ENCODE data around the gene SGIP1. TPM values are rescaled to one million over a fixed set of nuclear protein-coding genes. Genes with fewer than 3 reads are reported as not detected.

SGIP1 gene
- total and polyA plus RNA-seq, 2 experiments from 2014 or later = 3.1 to 20.2 TPM

DNA sequence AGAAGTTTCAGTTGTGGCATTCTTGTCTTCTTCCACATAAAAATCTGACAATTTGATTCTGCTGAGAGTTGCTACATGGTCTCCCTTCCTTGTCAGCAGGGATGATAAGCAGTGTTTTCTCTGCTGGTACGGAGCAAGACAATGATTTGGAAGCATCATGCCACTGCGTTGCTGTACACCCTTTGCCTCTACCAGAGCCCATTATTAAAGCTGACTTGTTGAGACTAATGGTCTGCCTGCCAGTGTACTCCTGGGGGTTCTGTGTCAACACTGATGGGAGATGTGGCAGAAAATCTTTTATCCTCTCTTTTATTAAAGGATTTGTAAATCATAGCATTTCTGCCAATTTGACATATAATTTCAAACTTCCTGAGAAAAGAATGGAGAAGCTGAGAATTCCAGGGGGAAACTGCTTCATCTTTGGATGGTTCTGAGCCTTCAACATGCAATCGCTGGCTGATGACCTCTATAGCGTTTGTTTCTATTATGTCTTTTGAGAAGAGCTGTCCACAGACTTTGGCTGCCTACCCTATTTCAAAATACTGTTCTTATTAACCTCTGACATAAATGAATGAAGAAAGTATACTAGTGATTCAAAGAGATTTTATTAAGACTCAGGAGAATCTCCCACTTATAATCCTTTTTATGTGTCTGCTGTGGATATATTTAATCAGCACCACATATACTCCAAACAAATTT, 170.4 kb downstream of the SGIP1 start:
- no peak overlapping the region for H3K4me3 ChIP-seq
- no peak for DNase-seq (ENCODE audit: low spot score)
- H2AFZ ChIP-seq = no peak overlapping the region
- H3K27me3 ChIP-seq = no peaks in the 10 kb centered on the region
- no peak overlapping the region for H3K4me2 ChIP-seq
- H4K20me1 ChIP-seq (ENCODE audit: insufficient read depth, poor library complexity, severe bottlenecking) = no peaks in the 10 kb centered on the region
- no peaks in the 10 kb centered on the region for H3K36me3 ChIP-seq (replicated peaks; ENCODE audit: insufficient read depth, low read depth)
- H3K9me3 ChIP-seq (ENCODE audit: low read depth) = no peaks in the 10 kb centered on the region
- TF ChIP-seq EZH2phosphoT487 (IDR thresholded peaks at IDR 0.05; ENCODE audit: low read depth, severe bottlenecking, unreplicated experiment) = no peak
- TF ChIP-seq, protein P1, sequence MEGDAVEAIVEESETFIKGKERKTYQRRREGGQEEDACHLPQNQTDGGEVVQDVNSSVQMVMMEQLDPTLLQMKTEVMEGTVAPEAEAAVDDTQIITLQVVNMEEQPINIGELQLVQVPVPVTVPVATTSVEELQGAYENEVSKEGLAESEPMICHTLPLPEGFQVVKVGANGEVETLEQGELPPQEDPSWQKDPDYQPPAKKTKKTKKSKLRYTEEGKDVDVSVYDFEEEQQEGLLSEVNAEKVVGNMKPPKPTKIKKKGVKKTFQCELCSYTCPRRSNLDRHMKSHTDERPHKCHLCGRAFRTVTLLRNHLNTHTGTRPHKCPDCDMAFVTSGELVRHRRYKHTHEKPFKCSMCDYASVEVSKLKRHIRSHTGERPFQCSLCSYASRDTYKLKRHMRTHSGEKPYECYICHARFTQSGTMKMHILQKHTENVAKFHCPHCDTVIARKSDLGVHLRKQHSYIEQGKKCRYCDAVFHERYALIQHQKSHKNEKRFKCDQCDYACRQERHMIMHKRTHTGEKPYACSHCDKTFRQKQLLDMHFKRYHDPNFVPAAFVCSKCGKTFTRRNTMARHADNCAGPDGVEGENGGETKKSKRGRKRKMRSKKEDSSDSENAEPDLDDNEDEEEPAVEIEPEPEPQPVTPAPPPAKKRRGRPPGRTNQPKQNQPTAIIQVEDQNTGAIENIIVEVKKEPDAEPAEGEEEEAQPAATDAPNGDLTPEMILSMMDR (IDR thresholded peaks at IDR 0.05; ENCODE audit: poor library complexity) = no peak
- TF ChIP-seq EZH2 (IDR thresholded peaks at IDR 0.05; ENCODE audit: borderline replicate concordance) = no peak
- 84% methylated on average over 4 of the region's 4 CpGs for WGBS (ENCODE audit: low lambda C conversion rate, missing lambda C conversion rate)
- no peaks in the 10 kb centered on the region for H3K4me1 ChIP-seq (ENCODE audit: insufficient read depth)
- H3K79me2 ChIP-seq = no peaks in the 10 kb centered on the region
- no peaks in the 10 kb centered on the region for H3K9me2 ChIP-seq (replicated peaks; ENCODE audit: insufficient read depth)
- H3K27ac ChIP-seq = peak overlapping the region; percentile 22

DNA sequence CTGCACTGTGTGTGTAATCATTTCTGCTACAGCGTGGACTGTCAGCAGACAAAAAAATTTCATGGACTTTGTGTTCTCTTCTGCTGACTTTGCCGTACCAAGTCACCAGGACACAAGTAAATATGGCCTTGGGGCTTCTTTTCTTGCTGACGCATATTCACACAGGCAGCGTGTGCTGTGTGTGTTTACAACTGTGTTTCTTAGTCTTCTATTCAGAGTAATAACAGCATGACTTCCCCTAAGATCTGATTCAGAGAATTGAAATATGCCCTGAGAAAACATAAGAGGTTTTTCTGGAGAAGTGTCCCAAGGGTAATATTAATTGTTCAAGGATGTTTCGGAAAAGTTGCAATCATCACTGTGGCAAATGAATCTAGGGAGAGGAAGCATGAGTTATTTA, 171.2 kb downstream of the SGIP1 start:
- peak; percentile 56 for DNase-seq (ENCODE audit: low spot score)
- no peak overlapping the region for H2AFZ ChIP-seq
- H3K9me2 ChIP-seq (replicated peaks; ENCODE audit: insufficient read depth) = no peaks in the 10 kb centered on the region
- no peaks in the 10 kb centered on the region for H3K4me1 ChIP-seq (ENCODE audit: insufficient read depth)
- WGBS (ENCODE audit: low lambda C conversion rate, missing lambda C conversion rate) = 48% methylated on average over 5 of the region's 5 CpGs
- no peaks in the 10 kb centered on the region for H3K9me3 ChIP-seq (ENCODE audit: low read depth)
- TF ChIP-seq EZH2phosphoT487 (IDR thresholded peaks at IDR 0.05; ENCODE audit: low read depth, severe bottlenecking, unreplicated experiment) (no peak), EZH2 (IDR thresholded peaks at IDR 0.05; ENCODE audit: borderline replicate concordance) (no peak)
- TF ChIP-seq, protein P1 (IDR thresholded peaks at IDR 0.05; ENCODE audit: poor library complexity) = no peak
- peak overlapping the region; percentile 10 for H3K4me2 ChIP-seq
- H3K4me3 ChIP-seq = no peak overlapping the region
- H3K79me2 ChIP-seq = no peaks in the 10 kb centered on the region
- H3K27me3 ChIP-seq = no peaks in the 10 kb centered on the region
- H4K20me1 ChIP-seq (ENCODE audit: insufficient read depth, poor library complexity, severe bottlenecking) = no peaks in the 10 kb centered on the region
- H3K27ac ChIP-seq = peak overlapping the region; percentile 64
- H3K36me3 ChIP-seq (replicated peaks; ENCODE audit: insufficient read depth, low read depth) = no peaks in the 10 kb centered on the region

DNA sequence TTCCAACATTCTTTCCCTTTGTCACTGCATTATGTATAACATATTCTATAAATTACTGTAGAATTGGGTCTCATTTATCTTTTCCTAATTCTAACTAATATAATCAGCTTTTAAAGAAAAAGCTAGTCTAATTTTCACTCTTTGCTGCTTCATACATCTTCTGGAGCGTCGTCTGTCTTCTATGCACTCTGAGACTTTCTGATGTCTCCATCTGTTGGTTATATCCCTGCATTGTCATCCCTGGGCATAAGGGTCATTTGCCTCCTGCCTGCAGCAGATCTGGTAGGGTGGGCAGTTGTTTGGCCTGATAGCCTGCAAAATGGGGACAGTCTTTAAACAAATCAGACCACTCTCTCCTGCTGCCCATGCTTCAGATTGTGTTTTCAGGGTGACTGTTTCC, 177.5 kb downstream of the SGIP1 start:
- TF ChIP-seq EZH2phosphoT487 (IDR thresholded peaks at IDR 0.05; ENCODE audit: low read depth, severe bottlenecking, unreplicated experiment) = no peak
- TF ChIP-seq, protein P1 (IDR thresholded peaks at IDR 0.05; ENCODE audit: poor library complexity) = peak; percentile 44
- H3K36me3 ChIP-seq (replicated peaks; ENCODE audit: insufficient read depth, low read depth) = no peaks in the 10 kb centered on the region
- DNase-seq (ENCODE audit: low spot score) = no peak
- H4K20me1 ChIP-seq (ENCODE audit: insufficient read depth, poor library complexity, severe bottlenecking) = no peaks in the 10 kb centered on the region
- H2AFZ ChIP-seq = no peak overlapping the region
- H3K27me3 ChIP-seq = no peaks in the 10 kb centered on the region
- no peak overlapping the region for H3K4me3 ChIP-seq
- no peak overlapping the region for H3K4me2 ChIP-seq
- 25% methylated on average over 2 of the region's 2 CpGs for WGBS (ENCODE audit: low lambda C conversion rate, missing lambda C conversion rate)
- H3K4me1 ChIP-seq (ENCODE audit: insufficient read depth) = no peaks in the 10 kb centered on the region
- no peak overlapping the region for H3K27ac ChIP-seq
- no peaks in the 10 kb centered on the region for H3K79me2 ChIP-seq
- H3K9me3 ChIP-seq (ENCODE audit: low read depth) = no peaks in the 10 kb centered on the region
- H3K9me2 ChIP-seq (replicated peaks; ENCODE audit: insufficient read depth) = no peaks in the 10 kb centered on the region

Measured in hepatocyte (in vitro differentiated cells).